NCI-H1694 (cell line): ENCODE measurements around the gene DAPP1.
"Not testable (repeated sequence)": the region's sequence is repeated elsewhere in the genome, so short reads cannot be mapped to it uniquely, and the experiment has no call there.

ENCODE experiments used
- DNase-seq: peaks from one replicate; lab custom pipeline; 2025; lab: John Stamatoyannopoulos, UW

The DAPP1 gene

GRCh38 chr4:99824070-99824599 is 7.5 kb downstream of the DAPP1 start:
- no peak for DNase-seq

- DNase-seq: no peak
Observed at GRCh38 chr4:99825272-99825671, 8.6 kb downstream of the DAPP1 start.

- DNase-seq: no peak
Observed at GRCh38 chr4:99826016-99826415, 9.4 kb downstream of the DAPP1 start.

GRCh38 chr4:99827454-99827853 is 10.8 kb downstream of the DAPP1 start:
- no peak for DNase-seq

GRCh38 chr4:99827857-99828256 is 11.2 kb downstream of the DAPP1 start:
- DNase-seq: no peak

GRCh38 chr4:99828477-99828876 is 11.8 kb downstream of the DAPP1 start:
- no peak for DNase-seq

GRCh38 chr4:99830051-99830450 is 13.4 kb downstream of the DAPP1 start:
- DNase-seq: not testable (repeated sequence)

GRCh38 chr4:99832321-99832720 is 15.7 kb downstream of the DAPP1 start:
- no peak for DNase-seq

GRCh38 chr4:99832758-99833157 is 16.1 kb downstream of the DAPP1 start:
- DNase-seq: no peak

- no peak for DNase-seq
Observed at GRCh38 chr4:99833756-99834155, 17.1 kb downstream of the DAPP1 start.

GRCh38 chr4:99834569-99834968 is 17.9 kb downstream of the DAPP1 start:
- no peak for DNase-seq

GRCh38 chr4:99835942-99836341 is 19.3 kb downstream of the DAPP1 start:
- DNase-seq: no peak

GRCh38 chr4:99838927-99839326 is 22.3 kb downstream of the DAPP1 start:
- no peak for DNase-seq

GRCh38 chr4:99841129-99841528 is 24.5 kb downstream of the DAPP1 start:
- no peak for DNase-seq

- no peak for DNase-seq
Observed at GRCh38 chr4:99843413-99843812, 26.8 kb downstream of the DAPP1 start.

GRCh38 chr4:99844048-99844447 is 27.4 kb downstream of the DAPP1 start:
- no peak for DNase-seq

GRCh38 chr4:99845179-99845578 is 28.6 kb downstream of the DAPP1 start:
- no peak for DNase-seq

- DNase-seq: no peak
Observed at GRCh38 chr4:99845708-99846469, 29.3 kb downstream of the DAPP1 start.

GRCh38 chr4:99846891-99847290 is 30.3 kb downstream of the DAPP1 start:
- no peak for DNase-seq

- DNase-seq: no peak
Observed at GRCh38 chr4:99847362-99847976, 30.8 kb downstream of the DAPP1 start.

- DNase-seq: no peak
Observed at GRCh38 chr4:99848591-99849001, 32.0 kb downstream of the DAPP1 start.

- no peak for DNase-seq
Observed at GRCh38 chr4:99852199-99852749, 35.6 kb downstream of the DAPP1 start.

GRCh38 chr4:99853190-99853589 is 36.6 kb downstream of the DAPP1 start:
- no peak for DNase-seq
